Measurements from ENCODE around the gene KIF3A. TPM values are rescaled to one million over a fixed set of nuclear protein-coding genes. Genes with fewer than 3 reads are reported as not detected.

Gene KIF3A
- total and polyA plus RNA-seq, 2 experiments from 2014 or later, result 11.2 to 19.7 TPM

DNA sequence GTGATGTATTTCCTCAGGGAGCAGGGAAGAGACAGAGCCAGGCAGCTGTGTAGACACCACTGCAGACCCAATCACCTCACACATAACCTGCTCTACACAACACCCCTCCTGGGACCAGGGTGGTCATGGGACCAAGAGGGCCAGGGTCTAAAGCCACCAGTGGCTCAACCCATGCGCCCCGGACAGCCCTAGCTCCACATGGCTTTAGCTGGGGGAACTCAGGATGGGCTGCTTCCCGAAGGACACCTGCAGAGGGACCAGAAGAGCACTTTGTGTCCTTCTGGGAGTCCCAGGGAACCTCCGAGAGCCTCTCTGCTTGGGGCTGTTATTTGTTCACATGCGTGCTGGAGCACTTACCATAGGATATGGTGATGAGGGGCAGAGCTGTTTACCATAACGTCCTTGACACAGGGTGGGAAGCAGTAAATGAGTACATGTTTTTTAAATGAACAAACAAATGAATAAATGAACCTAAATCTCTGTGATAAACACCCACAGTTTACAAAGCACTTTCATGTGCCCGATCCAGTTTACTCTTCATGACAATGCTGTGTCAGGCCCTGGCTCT, 27.4 kb upstream of the KIF3A start (continued):
- TF ChIP-seq, protein P1, sequence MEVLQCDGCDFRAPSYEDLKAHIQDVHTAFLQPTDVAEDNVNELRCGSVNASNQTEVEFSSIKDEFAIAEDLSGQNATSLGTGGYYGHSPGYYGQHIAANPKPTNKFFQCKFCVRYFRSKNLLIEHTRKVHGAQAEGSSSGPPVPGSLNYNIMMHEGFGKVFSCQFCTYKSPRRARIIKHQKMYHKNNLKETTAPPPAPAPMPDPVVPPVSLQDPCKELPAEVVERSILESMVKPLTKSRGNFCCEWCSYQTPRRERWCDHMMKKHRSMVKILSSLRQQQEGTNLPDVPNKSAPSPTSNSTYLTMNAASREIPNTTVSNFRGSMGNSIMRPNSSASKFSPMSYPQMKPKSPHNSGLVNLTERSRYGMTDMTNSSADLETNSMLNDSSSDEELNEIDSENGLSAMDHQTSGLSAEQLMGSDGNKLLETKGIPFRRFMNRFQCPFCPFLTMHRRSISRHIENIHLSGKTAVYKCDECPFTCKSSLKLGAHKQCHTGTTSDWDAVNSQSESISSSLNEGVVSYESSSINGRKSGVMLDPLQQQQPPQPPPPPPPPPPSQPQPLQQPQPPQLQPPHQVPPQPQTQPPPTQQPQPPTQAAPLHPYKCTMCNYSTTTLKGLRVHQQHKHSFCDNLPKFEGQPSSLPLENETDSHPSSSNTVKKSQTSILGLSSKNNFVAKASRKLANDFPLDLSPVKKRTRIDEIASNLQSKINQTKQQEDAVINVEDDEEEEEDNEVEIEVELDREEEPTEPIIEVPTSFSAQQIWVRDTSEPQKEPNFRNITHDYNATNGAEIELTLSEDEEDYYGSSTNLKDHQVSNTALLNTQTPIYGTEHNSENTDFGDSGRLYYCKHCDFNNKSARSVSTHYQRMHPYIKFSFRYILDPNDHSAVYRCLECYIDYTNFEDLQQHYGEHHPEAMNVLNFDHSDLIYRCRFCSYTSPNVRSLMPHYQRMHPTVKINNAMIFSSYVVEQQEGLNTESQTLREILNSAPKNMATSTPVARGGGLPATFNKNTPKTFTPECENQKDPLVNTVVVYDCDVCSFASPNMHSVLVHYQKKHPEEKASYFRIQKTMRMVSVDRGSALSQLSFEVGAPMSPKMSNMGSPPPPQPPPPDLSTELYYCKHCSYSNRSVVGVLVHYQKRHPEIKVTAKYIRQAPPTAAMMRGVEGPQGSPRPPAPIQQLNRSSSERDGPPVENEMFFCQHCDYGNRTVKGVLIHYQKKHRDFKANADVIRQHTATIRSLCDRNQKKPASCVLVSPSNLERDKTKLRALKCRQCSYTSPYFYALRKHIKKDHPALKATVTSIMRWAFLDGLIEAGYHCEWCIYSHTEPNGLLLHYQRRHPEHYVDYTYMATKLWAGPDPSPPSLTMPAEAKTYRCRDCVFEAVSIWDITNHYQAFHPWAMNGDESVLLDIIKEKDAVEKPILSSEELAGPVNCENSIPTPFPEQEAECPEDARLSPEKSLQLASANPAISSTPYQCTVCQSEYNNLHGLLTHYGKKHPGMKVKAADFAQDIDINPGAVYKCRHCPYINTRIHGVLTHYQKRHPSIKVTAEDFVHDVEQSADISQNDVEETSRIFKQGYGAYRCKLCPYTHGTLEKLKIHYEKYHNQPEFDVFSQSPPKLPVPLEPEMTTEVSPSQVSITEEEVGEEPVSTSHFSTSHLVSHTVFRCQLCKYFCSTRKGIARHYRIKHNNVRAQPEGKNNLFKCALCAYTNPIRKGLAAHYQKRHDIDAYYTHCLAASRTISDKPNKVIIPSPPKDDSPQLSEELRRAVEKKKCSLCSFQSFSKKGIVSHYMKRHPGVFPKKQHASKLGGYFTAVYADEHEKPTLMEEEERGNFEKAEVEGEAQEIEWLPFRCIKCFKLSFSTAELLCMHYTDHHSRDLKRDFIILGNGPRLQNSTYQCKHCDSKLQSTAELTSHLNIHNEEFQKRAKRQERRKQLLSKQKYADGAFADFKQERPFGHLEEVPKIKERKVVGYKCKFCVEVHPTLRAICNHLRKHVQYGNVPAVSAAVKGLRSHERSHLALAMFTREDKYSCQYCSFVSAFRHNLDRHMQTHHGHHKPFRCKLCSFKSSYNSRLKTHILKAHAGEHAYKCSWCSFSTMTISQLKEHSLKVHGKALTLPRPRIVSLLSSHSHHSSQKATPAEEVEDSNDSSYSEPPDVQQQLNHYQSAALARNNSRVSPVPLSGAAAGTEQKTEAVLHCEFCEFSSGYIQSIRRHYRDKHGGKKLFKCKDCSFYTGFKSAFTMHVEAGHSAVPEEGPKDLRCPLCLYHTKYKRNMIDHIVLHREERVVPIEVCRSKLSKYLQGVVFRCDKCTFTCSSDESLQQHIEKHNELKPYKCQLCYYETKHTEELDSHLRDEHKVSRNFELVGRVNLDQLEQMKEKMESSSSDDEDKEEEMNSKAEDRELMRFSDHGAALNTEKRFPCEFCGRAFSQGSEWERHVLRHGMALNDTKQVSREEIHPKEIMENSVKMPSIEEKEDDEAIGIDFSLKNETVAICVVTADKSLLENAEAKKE (CRISPR knock-in tag; IDR thresholded peaks at IDR 0.05), result no peak
- TF ChIP-seq CREB1 (CRISPR knock-in tag; IDR thresholded peaks at IDR 0.05; ENCODE audit: low read depth), result no peak
- TF ChIP-seq, protein P2, sequence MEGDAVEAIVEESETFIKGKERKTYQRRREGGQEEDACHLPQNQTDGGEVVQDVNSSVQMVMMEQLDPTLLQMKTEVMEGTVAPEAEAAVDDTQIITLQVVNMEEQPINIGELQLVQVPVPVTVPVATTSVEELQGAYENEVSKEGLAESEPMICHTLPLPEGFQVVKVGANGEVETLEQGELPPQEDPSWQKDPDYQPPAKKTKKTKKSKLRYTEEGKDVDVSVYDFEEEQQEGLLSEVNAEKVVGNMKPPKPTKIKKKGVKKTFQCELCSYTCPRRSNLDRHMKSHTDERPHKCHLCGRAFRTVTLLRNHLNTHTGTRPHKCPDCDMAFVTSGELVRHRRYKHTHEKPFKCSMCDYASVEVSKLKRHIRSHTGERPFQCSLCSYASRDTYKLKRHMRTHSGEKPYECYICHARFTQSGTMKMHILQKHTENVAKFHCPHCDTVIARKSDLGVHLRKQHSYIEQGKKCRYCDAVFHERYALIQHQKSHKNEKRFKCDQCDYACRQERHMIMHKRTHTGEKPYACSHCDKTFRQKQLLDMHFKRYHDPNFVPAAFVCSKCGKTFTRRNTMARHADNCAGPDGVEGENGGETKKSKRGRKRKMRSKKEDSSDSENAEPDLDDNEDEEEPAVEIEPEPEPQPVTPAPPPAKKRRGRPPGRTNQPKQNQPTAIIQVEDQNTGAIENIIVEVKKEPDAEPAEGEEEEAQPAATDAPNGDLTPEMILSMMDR (conservative IDR thresholded peaks at IDR 0.05; ENCODE audit: low read depth in 2 of 2), result no peak
- TF ChIP-seq, protein P3, sequence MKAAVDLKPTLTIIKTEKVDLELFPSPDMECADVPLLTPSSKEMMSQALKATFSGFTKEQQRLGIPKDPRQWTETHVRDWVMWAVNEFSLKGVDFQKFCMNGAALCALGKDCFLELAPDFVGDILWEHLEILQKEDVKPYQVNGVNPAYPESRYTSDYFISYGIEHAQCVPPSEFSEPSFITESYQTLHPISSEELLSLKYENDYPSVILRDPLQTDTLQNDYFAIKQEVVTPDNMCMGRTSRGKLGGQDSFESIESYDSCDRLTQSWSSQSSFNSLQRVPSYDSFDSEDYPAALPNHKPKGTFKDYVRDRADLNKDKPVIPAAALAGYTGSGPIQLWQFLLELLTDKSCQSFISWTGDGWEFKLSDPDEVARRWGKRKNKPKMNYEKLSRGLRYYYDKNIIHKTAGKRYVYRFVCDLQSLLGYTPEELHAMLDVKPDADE (IDR thresholded peaks at IDR 0.05), result no peak
- no peak for TF ChIP-seq STAT1 (IDR thresholded peaks at IDR 0.05; ENCODE audit: unreplicated experiment)

DNA sequence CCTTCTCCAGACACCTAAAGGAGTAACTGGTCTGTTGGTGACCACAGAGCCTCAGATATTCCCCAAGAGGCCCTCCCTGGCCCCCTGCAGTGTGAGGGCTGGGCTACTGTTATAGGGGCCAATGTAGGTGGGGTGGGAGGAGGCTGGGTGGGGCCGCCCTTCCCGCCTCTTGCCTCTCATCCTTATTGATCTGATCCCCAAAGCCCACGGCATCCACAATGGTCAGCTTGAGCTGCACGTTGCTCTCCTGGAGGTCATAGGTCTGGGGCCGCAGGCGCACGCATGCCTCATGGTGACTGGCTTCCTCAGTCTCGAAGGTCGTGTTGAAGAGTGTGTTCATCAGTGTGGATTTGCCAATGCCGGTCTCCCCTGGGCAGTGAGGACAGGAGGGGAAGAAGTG, 26.7 kb upstream of the KIF3A start:
- H3K4me3 ChIP-seq, result no peak overlapping the region
- DNase-seq (ENCODE audit: low spot score) (no peak), ATAC-seq (no peak)
- H3K79me2 ChIP-seq (replicated peaks; ENCODE audit: insufficient read depth), result no peaks in the 10 kb centered on the region
- H3K9me2 ChIP-seq (ENCODE audit: insufficient read depth), result no peaks in the 10 kb centered on the region
- no peaks in the 10 kb centered on the region for H3K9me3 Mint-ChIP-seq
- no peaks in the 10 kb centered on the region for H3F3A ChIP-seq (replicated peaks; ENCODE audit: low read depth)
- no peak overlapping the region for H3K4me2 ChIP-seq
- H3K27me3 ChIP-seq (ENCODE audit: insufficient read depth), result no peaks in the 10 kb centered on the region
- H3K36me3 Mint-ChIP-seq (ENCODE audit: low read depth), result peaks cover 15% of the 10 kb centered on the region; the same call in 1 of the 3 replicates
- no peak overlapping the region for H3K4me3 Mint-ChIP-seq
- no peaks in the 10 kb centered on the region for H3K36me3 ChIP-seq (ENCODE audit: insufficient read depth)
- H3K4me1 Mint-ChIP-seq, result no peaks in the 10 kb centered on the region; the same call in 2 of the 3 replicates
- no peak overlapping the region for H3K27ac Mint-ChIP-seq
- no peaks in the 10 kb centered on the region for H3K4me1 ChIP-seq (ENCODE audit: insufficient read depth)
- no peak overlapping the region for H3K27ac ChIP-seq (ENCODE audit: low read depth)
- no peaks in the 10 kb centered on the region for H4K20me1 ChIP-seq (replicated peaks; ENCODE audit: insufficient read depth)
- H3K27me3 Mint-ChIP-seq (ENCODE audit: insufficient read depth, low read depth, poor library complexity), result peaks cover 10% of the 10 kb centered on the region
- no peak overlapping the region for H2AFZ ChIP-seq
- TF ChIP-seq POLR2AphosphoS5 (IDR thresholded peaks at IDR 0.05; ENCODE audit: low read depth) (no peak), CREB1 (CRISPR knock-in tag; IDR thresholded peaks at IDR 0.05; ENCODE audit: low read depth) (no peak), NANOG (IDR thresholded peaks at IDR 0.05; ENCODE audit: borderline replicate concordance) (no peak), EZH2phosphoT487 (IDR thresholded peaks at IDR 0.05; ENCODE audit: unreplicated experiment) (no peak), ZNF114 (CRISPR knock-in tag; IDR thresholded peaks at IDR 0.05) (no peak), ZNF331 (CRISPR knock-in tag; IDR thresholded peaks at IDR 0.05; ENCODE audit: low read depth) (no peak), STAT1 (IDR thresholded peaks at IDR 0.05; ENCODE audit: unreplicated experiment) (no peak), EZH2 (IDR thresholded peaks at IDR 0.05; ENCODE audit: low read depth, unreplicated experiment) (no peak), JUNB (IDR thresholded peaks at IDR 0.05; ENCODE audit: unreplicated experiment) (no peak)
- TF ChIP-seq, protein P2 (conservative IDR thresholded peaks at IDR 0.05; ENCODE audit: low read depth in 2 of 2), result no peak
